Measurements from ENCODE around the gene PRPSAP1.

Gene PRPSAP1

GRCh38 chr17:76260220-76260619 is 93.5 kb downstream of the PRPSAP1 start:
- DNase-seq (ENCODE audit: low read depth, low spot score): no peak
- TF ChIP-seq CTCF (IDR thresholded peaks at IDR 0.05; ENCODE audit: low read depth, low read length): no peak
- no peak overlapping the region for H3K4me3 ChIP-seq (ENCODE audit: low read depth, low read length)
- in situ Hi-C loops (cut with HindIII; ENCODE audit: low sequenced_read_pairs): no loop called here

Data from astrocyte of the spinal cord (primary cell).